ENCODE measurements around the gene ZNF544.

Gene ZNF544

GRCh38 chr19:58228585-58229254 is at the start of gene ZNF544:
Gene ZNF544 (plus strand): TSS chr19:58228914. CDS start chr19:58244024, 15,110 bp downstream.
- peak; percentile 73 for DNase-seq (ENCODE audit: low read depth)

- peak; percentile 32 for DNase-seq (ENCODE audit: low read depth)
These were observed 46.7 kb upstream of the ZNF544 start for GRCh38 chr19:58181902-58182576.

GRCh38 chr19:58182577-58182988 is 46.1 kb upstream of the ZNF544 start:
- DNase-seq (ENCODE audit: low read depth): no peak

GRCh38 chr19:58182989-58183816 is 45.5 kb upstream of the ZNF544 start, which contains the start of gene ZNF274:
Gene ZNF274 (plus strand): TSS chr19:58183061. CDS start chr19:58183966, 905 bp downstream.
- peak; percentile 92 for DNase-seq (ENCODE audit: low read depth)

GRCh38 chr19:58183817-58184215 is 44.9 kb upstream of the ZNF544 start:
- DNase-seq (ENCODE audit: low read depth): no peak

GRCh38 chr19:58196901-58197616 is 31.7 kb upstream of the ZNF544 start:
- DNase-seq (ENCODE audit: low read depth): peak; percentile 31

GRCh38 chr19:58203814-58204475 is 24.8 kb upstream of the ZNF544 start:
- no peak for DNase-seq (ENCODE audit: low read depth)

GRCh38 chr19:58204566-58204965 is 24.1 kb upstream of the ZNF544 start:
- no peak for DNase-seq (ENCODE audit: low read depth)

- no peak for DNase-seq (ENCODE audit: low read depth)
These were observed 19.1 kb upstream of the ZNF544 start for GRCh38 chr19:58209577-58209976.

- DNase-seq (ENCODE audit: low read depth): no peak
These were observed 16.2 kb upstream of the ZNF544 start for GRCh38 chr19:58212336-58213074.

- no peak for DNase-seq (ENCODE audit: low read depth)
These were observed 15.7 kb upstream of the ZNF544 start for GRCh38 chr19:58213075-58213369.

GRCh38 chr19:58217069-58217481 is 11.6 kb upstream of the ZNF544 start:
- no peak for DNase-seq (ENCODE audit: low read depth)

GRCh38 chr19:58217607-58218391 is 10.9 kb upstream of the ZNF544 start:
- DNase-seq (ENCODE audit: low read depth): no peak

GRCh38 chr19:58218899-58219298 is 9.8 kb upstream of the ZNF544 start:
- DNase-seq (ENCODE audit: low read depth): peak; percentile 22

- DNase-seq (ENCODE audit: low read depth): no peak
These were observed 640 bp upstream of the ZNF544 start for GRCh38 chr19:58227964-58228584.

GRCh38 chr19:58229255-58229639 is 533 bp downstream of the ZNF544 start:
- DNase-seq (ENCODE audit: low read depth): peak; percentile 14

GRCh38 chr19:58237324-58237723 is 8.6 kb downstream of the ZNF544 start:
- DNase-seq (ENCODE audit: low read depth): no peak

GRCh38 chr19:58243351-58243750 is 14.6 kb downstream of the ZNF544 start:
- DNase-seq (ENCODE audit: low read depth): no peak

- no peak for DNase-seq (ENCODE audit: low read depth)
These were observed 20.2 kb downstream of the ZNF544 start for GRCh38 chr19:58248886-58249285.

Data from EH (cell line).